Endothelial cell of umbilical vein (primary cell): Measurements from ENCODE around the gene CHEK2.

Experiments
- FOS ChIP-seq: IDR thresholded peaks from 2 replicates; pipeline ENCODE4 v1.6.1; 2011; ENCODE audit warnings: mild to moderate bottlenecking, low read length, moderate library complexity, borderline replicate concordance; ENCODE audit not compliant: insufficient read depth
- GATA2 ChIP-seq: IDR thresholded peaks from 2 replicates; pipeline ENCODE4 v1.7.0; 2011; ENCODE audit warnings: low read depth, mild to moderate bottlenecking, moderate library complexity, mixed read lengths, low read length; ENCODE audit not compliant: insufficient read length, insufficient read depth
- POLR2A ChIP-seq: IDR thresholded peaks from 2 replicates; pipeline ENCODE4 v1.6.1; 2012; ENCODE audit warnings: low read depth, mild to moderate bottlenecking, control low read depth, low read length
- POLR2AphosphoS5 ChIP-seq: IDR thresholded peaks from 2 replicates; pipeline ENCODE4 v1.6.1; 2012; ENCODE audit warnings: low read depth, mild to moderate bottlenecking, control low read depth, low read length, moderate library complexity; ENCODE audit not compliant: insufficient read depth
- TF ChIP-seq, protein P1 (sequence below), 2 donors: IDR thresholded peaks; 1 replicate in 1 of 2; 2 replicates in 1 of 2; pipeline ENCODE4 v1.5.1; 2011; ENCODE audit warnings: low read length in 2 of 2, mild to moderate bottlenecking in 2 of 2, moderate library complexity in 2 of 2, control low read depth in 1 of 2, inconsistent platforms in 1 of 2, low read depth in 1 of 2; ENCODE audit not compliant: insufficient read depth in 1 of 2; ENCODE audit errors: extremely low read depth in 1 of 2

DNA sequence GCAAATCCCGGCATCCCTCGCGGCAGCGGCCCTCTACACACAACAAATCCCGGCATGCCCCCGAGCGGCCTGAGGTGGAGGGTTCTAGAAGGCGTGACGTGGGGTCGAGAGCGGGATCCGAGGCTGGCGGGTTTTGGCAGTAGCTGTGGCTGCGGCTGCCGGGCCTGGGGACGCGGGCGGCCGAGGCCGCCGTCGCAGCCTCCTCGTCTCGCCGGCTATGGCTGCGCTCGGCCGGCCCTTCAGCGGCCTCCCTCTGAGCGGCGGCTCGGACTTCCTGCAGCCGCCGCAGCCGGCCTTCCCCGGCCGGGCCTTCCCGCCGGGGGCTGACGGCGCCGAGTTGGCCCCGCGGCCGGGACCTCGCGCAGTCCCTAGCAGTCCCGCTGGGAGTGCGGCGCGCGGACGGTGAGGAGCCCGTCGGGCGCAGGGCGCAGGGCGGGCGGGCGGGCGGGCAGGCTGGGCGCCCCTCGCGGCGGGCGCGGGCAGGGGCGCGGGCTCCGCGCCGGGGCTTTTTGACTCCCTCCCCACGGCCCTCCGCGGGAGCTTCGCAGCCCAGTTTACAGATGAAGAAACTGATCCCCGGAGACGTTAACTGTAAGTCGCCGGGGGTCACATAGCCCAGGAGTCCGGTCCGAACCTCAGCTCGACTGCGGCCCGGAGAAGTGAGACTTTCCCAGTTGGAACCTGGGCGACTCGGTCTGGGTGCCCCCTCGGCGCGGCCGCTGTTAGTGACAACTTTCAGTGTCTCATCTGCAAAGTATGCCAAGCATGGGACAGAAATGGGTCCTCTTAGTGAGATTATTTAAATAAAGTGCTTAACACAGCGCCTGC lies 31.2 kb upstream of the CHEK2 start, which contains the start of gene CCDC117:
- TF ChIP-seq POLR2A = peak; percentile 93
- TF ChIP-seq, protein P1, sequence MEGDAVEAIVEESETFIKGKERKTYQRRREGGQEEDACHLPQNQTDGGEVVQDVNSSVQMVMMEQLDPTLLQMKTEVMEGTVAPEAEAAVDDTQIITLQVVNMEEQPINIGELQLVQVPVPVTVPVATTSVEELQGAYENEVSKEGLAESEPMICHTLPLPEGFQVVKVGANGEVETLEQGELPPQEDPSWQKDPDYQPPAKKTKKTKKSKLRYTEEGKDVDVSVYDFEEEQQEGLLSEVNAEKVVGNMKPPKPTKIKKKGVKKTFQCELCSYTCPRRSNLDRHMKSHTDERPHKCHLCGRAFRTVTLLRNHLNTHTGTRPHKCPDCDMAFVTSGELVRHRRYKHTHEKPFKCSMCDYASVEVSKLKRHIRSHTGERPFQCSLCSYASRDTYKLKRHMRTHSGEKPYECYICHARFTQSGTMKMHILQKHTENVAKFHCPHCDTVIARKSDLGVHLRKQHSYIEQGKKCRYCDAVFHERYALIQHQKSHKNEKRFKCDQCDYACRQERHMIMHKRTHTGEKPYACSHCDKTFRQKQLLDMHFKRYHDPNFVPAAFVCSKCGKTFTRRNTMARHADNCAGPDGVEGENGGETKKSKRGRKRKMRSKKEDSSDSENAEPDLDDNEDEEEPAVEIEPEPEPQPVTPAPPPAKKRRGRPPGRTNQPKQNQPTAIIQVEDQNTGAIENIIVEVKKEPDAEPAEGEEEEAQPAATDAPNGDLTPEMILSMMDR (IDR thresholded peaks at IDR 0.05; ENCODE audit: extremely low read depth in 1 of 2, insufficient read depth in 1 of 2, low read depth in 1 of 2, low read length in 2 of 2) = peak; percentile 28 to 37
- TF ChIP-seq GATA2 = no peak
- TF ChIP-seq POLR2AphosphoS5 = peak; percentile 93
- no peak for TF ChIP-seq FOS
